GM18873 (cell line): ENCODE measurements around the gene USP48.
"Not testable (repeated sequence)": the region's sequence is repeated elsewhere in the genome, so short reads cannot be mapped to it uniquely, and the experiment has no call there.

Source experiments
- ATAC-seq: cut with Tn5 transposase; IDR thresholded peaks from one replicate; pipeline ENCODE4 v1.9.1; 2021; ENCODE audit warnings: mild to moderate bottlenecking, moderate library complexity, moderate number of reproducible peaks; ENCODE audit not compliant: unreplicated experiment, low FRiP score

Gene USP48

DNA sequence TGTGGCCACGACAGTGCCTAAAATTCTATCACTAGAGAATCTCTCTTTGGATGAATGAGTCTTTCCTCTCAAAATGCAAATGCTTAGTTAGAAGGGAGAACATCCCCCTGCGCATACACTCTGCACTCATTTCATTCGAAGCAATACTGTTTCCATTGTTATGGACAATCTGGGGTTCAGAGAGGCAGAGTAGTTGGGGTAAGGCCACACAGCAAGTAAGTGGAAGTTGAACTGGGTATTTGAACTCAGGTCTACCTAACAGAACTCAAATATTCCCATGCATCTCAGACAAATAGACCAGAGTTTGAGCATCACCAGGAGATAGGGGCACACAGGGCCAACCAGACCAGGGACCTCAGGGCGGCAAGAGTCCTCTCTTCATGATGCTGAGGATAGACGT is 139.3 kb downstream of the USP48 start:
- ATAC-seq = no peak

DNA sequence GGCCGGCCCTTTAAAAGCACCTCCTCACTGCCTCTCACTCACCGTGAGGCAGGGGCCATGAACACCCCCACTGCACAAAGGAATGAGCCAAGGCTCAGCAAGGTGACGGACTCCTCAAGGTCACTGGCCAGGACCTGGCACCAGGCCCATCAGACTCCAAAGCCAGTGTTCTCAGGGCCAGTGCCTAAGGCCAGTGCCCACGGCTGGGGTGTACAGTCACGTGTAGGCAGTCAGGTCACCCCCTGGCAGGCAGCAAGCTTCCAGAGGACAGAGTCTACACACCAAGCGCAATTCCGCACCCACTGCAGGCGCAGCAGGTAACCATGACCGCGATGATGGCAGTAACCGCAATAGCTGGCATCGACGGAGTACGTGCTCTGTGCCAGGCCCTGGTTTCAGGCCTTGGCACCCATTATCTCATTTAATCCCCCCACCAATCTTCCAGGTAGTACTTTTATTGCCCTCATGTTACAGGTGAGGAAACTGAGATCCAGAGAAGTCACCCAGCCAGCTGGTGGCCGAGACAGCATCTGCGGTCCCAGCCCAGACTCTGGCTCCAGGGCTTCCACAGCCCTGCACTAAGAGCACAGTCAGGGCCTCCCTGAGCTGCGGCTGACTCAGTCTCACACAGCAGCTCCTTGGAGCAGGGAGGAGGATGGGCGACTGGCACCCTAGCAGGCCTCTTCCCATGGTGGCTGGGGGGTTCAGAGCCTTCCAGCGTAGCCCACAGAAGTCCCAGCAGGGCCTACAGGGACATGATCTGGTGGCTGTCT is 140.8 kb downstream of the USP48 start:
- ATAC-seq = no peak

DNA sequence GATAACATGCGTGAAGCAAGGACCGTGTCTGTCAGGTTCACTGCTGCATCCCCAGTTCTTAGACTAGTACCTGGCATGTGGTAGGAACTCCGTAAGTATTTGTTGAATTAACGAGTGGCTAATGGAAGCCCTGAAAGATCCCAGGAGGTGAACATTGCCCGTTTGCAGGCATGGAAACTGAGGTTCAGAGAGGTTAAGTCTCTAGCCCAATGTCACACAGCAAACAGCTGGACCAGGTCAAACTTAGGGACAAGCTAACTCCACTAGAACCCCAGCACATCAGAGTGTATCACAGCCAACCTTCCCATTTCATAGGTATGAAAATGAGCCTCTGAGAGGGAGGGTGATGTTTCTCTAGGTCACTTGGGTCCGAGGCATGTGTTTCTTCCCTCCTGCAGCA is 141.4 kb downstream of the USP48 start:
- no peak for ATAC-seq

DNA sequence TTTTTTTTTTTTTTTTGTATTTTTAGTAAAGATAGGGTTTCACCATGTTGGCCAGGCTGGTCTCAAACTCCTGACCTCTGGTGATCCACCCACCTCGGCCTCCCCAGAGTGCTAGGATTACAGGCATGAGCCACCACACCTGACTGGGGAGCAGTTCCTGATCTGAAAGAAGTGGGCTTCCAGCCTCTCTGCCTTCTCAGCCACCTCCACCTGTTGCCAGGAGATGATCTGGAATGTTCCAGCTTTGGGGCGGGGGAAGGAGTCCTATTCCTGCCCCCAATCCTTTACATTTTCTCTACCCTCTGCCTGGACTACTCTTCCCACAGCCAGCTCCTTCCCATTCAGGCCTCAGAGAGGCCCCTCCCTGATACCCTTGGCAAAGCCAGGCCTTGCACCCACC is 141.9 kb downstream of the USP48 start:
- ATAC-seq = no peak

DNA sequence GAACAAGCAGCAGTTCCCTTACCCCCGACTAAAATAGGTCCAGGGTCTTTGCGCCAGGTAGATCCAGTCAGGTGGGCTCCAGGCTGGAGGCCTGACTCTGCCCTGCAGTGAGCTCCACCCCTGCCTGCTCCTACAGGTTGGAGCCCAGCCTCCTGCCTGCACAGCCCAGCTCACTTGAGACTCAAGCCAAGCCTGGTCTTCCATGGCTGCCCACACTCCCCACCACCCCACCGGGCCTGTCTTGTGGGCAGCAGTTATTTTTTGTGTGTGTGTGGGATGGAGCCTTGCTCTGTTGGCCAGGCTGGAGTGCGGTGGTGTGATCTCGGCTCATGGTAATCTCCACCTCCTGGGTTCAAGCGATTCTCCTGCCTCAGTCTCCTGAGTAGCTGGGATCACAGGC is 142.3 kb downstream of the USP48 start:
- no peak for ATAC-seq

DNA sequence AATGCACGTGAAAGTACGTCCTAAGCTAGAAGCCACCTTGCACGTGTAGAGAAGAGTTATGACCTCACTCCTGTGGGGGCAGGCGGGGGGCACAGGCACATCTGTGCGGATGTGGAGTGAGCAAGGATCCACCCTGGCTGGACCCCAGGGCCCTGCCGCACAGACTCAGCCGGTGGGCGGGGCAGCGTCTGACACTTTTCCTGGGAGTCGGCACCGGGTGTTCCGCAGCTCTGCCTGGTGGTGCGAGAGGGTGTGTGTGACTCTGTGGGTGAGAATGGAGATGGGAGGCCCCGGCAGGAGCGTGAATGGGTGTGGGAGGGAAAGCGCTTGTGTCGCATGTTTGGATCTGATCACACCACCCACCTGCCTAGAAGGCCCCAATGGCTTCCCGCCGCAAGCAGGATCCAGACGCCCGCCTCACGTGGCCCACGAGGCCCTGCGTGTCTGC is 143.3 kb downstream of the USP48 start:
- no peak for ATAC-seq

DNA sequence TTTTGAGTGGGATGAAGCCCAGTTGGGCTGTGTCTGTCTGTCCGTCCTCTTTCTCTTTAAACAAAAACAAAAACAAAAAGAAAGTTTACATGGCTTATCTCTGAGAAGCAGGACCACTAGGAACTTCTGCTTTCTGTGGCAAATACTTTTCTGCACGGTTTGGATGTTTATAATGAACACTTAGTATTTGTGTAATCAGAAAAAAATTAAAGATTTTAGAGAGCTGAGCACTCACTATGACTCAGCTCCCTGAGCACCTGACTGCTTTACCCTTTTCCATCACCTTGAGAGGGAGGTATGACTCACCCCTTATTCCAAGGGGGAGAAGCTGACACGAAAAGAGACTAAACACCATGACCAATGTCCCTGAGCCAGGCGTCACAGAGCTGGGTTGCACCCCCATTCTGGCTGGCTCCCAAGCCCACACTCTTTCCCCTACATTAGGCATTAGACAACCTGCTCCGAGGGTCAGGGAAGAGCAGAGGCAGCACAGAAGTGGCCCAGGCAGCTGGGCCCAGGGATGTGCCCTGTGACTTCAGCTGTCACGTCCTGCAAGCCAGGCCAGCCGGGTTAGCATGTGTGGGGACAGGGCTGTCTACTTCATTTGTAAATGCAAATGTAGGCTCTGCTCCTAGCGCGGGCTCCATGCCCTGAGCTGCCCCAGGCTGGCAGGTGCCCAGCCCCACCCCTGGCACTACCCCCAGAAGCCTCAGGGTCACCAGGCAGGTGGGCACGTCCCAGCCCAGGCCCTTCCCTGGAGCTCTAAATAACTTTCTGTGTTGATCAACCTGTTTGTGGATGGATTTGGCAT is 144.2 kb downstream of the USP48 start:
- ATAC-seq = no peak

DNA sequence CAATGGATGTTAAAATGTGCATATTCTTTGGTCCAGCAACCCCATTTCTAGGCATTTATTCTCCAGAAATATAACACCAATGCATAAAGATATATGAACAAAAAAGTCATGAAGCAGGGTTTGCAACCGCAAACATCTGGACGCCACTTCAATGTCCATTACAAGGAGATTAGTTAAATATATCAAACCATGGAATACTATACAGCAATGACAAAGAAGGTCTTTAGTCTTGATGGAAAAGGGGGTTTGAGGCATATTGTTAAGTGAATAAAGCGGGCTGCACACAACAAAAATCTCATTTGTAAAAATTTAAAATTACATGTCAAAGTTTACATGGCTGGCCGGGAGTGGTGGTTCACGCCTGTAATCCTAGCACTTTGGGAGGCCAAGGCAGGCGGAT is 145.4 kb downstream of the USP48 start:
- no peak for ATAC-seq

DNA sequence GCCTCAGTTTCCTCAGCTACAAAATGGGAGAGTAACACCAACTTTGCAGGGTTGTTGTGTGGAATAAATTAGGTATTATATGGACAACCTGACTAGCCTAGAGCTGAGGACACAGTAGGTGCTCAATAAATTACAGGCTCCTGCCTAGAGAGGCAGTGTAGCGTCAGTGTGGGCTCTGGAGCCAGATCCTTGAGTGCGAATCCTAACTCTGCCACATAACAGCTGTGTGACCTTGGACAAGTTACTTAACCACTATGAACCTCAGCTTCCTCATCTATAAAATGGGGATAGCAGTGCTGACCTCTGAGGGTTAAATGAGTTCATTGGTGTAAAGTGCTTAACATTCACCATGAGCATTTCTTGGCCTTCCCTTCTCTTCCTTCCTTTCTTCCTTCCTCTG is 146.9 kb downstream of the USP48 start:
- no peak for ATAC-seq

DNA sequence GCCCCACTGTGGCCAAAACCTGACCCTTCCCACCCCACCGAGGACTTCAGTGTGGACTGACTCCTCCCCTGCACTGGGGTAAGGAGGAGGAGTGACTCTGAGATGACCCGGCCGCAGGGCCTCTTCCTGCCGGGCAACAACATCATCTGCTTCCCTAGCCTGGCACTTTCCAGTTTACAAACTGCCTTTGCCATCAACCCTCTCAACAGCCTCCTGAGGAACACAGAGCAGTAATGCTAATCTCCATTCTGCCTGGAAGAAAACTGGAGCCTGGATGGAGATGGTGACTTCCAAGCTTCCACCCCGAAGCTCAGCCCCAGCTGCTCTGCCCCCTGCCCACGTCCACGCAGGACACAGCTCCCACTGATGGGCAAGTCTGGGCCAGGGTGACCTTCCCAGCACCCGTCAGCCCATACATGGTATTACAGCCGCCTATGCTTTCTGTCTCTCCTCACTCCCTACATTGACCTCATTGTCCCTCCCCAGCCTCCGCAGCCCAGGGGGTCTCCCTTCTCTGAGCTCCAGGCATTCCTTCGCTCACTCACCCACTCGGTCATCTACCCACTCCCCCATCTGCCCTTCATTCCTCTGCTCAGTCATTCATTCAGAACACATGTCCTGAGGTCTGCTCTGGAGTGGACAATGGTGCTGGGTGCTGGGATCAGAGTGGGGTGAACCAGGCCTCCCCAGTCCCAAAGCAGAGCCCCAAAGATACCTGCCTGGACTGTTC is 148.0 kb downstream of the USP48 start:
- no peak for ATAC-seq

DNA sequence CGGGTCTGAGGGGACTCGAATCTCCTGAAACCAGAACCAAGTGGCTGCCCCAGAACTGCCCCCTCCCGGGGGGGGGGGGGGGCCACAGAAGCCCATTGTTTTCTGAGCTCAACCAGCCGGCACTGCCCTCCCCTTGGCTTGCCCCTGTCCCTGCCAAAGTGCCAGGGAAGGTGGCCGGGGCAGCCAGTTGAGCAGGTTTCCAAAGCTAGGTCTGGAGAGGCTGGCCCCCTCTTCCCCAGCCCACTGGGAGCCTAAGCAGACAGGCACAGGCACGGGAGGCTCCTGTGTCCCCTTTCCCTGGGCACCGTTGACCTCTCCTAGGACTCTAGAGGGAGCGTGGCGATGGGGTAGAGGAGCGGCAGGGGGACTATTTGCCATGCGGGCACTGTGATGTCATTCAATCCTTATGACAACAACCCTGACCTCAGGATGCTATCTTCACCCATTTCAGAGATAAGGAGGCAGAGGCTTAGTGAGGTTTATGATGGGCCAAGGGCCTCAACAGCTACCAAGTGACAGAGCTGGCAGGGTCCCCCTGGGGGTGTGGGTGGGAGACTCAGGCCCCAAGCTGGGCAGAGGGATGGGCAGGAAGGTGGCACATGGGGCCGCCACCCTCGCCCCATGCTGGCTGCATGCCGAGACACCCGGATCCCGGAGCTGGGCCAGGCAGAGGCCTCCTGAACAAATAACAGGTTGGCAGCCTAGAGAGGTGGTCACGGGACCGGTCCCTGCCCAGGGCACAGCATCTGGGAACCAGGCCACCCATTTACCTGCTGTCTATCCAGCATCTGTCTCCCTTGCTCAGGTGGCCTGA is 148.8 kb downstream of the USP48 start:
- no peak for ATAC-seq

DNA sequence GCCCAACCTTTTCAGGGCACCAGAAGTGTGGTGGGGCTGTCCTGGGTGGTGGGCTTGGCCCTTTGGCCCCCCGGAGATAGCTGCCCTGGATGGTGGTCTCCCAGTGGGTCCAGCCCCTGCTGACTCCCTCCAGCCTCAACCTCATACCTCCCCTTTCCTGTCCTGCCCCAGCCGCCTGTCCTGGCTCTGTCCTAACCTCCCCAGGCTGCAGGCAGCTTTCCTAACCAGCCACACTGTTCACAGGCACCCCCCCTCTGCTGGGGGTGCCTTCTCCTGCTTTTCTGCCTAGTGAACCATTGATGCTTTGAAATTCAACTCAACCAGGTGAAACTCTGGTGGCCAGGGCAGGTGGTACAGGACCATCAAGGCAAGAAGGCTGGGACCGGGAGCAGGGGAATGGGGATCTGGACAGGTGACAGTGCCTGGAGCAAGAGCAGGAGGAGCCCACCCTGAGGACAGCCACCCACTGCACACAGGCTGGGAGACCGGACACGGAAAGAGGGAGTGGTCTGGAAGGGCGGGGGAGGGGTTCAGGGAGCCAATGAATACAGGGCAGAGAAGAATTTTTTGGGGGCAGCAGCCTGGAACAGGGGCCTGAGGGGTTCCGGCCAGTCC is 149.7 kb downstream of the USP48 start:
- ATAC-seq = no peak

DNA sequence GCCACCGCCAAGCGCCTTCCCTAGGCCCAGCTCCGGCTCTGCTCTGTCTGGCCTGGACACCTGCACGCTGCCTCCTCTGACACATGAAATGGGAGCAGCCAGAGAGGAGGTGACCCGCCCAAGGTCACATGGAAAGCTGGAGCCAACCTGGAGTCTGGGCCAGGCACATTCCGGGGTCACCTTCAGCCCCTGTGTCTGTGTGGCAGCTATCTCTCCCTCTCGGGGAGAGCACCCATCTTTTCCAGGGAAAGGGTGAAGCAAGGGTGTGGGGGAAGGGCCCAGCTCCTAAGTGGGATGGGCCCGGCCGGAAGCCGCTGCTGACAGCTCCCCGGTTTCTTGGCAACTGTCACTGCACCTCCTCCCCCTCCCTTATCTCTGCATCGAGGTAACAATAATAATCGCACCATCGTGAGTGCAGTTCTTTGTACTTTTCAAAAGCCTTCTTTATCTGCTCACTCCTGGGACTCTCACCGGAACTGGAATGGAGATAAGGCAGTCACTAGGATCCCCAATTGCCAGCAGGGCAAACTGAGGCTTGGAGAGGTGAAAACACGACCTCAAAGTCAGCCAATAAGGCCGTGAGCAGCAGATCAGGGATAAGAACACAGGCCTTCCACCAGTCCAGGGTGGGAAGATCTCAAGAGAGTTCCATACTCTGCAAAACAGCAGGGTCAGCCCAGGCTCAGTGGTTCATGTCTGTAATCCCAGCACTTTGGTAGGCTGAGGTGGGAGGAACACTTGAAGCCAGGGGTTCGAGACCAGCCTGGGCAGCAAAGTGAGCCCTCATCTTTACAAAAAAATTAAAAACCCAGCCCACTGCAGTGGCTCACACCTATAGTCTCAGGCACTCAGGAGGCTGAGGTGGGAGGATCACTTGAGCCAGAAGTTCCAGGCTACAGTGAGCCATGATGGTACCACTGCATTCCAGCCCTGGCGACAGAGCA is 150.7 kb downstream of the USP48 start:
- ATAC-seq = no peak

DNA sequence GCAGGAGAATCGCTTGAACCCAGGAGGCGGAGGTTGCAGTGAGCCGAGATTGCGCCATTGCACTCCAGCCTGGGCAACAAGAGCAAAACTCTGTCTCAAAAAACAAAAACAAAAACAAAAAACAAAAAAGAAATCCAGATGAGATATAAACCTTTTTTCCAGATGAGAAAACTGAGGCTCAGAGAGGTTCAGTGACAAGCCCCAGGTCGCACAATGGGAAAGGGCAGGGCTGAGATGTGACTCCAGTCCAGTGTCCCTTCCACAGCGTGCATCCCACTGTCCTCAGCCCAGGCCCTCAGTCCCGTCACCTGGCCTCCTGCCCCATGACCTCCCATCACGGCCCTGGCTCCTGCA is 151.4 kb downstream of the USP48 start:
- ATAC-seq = not testable (repeated sequence)

DNA sequence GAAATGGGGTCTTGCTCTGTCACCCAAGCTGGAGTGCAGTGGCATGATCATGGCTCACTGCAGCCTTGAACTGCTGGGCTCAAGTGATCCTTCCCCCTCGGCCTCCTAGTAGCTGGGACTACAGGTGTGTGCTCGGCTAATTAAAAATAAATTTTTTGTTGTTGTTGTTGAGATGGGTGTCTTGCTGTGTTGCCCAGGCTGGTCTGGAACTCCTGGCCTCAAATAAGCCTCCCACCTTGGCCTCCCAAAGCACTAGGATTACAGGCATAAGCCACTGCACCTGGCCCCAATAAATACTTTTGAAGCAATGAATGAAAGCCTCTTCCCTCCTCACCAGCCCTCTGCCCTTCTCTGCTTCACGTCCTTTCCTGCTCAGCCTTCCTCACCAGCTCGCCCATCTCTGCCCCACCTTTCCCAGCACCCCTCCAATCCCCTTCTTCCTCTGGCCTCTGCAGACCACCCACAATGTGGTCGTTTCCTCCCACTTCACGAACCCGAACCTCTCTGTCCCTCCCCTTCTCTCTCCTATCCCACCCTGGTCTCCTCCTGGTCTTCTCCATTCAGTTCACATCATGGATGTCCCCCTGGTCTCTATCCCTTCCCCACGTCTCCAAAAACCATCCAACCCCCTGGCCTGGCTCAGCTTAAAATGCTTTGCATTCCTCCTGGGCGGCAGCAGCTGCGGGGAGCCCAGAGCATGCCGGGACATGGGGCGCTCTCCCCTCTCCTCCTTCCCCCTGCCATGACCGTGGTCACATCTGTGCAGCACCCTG is 152.2 kb downstream of the USP48 start:
- no peak for ATAC-seq

DNA sequence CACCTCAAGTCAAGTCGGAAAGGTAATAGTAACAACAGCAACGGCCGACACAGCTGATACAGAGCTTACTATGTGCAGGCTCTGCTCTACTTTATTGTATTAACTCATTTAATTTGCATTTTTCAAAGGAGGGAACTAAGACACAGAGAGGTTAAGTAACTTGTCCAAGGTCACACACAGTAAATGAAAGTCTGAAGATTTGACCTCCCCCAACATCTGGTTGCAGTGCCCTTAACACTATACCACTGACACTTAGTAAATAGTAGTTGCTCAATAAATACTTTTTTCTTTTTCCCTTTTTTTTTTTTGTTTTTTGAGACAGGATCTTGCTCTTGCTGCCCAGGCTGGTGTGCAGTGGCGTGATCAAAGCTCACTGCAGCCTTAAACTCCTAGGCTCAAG is 153.0 kb downstream of the USP48 start:
- no peak for ATAC-seq

DNA sequence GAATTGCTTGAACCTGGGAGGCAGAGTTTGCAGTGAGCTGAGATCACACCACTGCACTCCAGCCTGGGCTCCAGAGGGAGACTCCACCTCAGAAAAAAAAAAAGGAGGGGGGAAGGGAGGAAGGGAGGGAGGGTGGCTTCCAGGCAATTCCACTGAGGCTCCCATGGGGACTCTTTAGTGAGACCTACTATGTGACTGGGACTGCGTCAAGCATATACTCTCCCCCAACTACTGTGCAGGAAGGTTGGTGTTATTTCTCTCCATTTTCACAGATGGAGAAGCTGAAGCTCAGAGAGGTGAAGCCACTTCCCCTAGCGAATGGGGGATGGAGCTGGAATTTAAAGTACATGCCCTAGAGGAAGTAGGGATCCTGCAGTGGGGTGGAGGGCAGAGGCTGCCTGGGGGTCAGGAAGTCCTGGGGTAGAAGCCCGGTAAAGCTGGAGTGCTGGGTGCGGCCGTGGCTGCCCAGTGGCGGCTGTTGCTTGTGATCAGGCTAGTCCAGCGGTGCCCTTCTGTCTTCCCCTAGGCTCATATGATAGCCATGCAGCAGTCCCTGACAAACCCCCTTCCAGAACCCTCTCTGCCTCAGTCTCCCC is 154.1 kb downstream of the USP48 start:
- no peak for ATAC-seq
